Ishikawa (cell line): Measurements from ENCODE around the gene EVI5L.

ENCODE experiments used
- CEBPB ChIP-seq: IDR thresholded peaks from 2 replicates; pipeline ENCODE4 v1.6.1; 2012
- CREB1 ChIP-seq: IDR thresholded peaks from 2 replicates; pipeline ENCODE4 v1.6.1; 2012; ENCODE audit warnings: low read depth
- EGR1 ChIP-seq: IDR thresholded peaks from 2 replicates; pipeline ENCODE4 v1.6.1; 2012
- EP300 ChIP-seq: IDR thresholded peaks from 2 replicates; pipeline ENCODE4 v1.6.1; 2012; ENCODE audit warnings: borderline replicate concordance
- FOXM1 ChIP-seq: IDR thresholded peaks from 2 replicates; pipeline ENCODE4 v1.6.1; 2012; ENCODE audit warnings: low read depth, borderline replicate concordance
- MAX ChIP-seq: IDR thresholded peaks from 2 replicates; pipeline ENCODE4 v1.6.1; 2012
- NFIC ChIP-seq: IDR thresholded peaks from 2 replicates; pipeline ENCODE4 v1.6.1; 2012
- RAD21 ChIP-seq: IDR thresholded peaks from 2 replicates; pipeline ENCODE4 v1.6.1; 2012; ENCODE audit warnings: low read depth
- REST ChIP-seq: IDR thresholded peaks from 2 replicates; pipeline ENCODE4 v1.6.1; 2012; ENCODE audit warnings: low read depth, mild to moderate bottlenecking
- TAF1 ChIP-seq: IDR thresholded peaks from 2 replicates; pipeline ENCODE4 v1.6.1; 2012; ENCODE audit warnings: low read depth, mild to moderate bottlenecking
- TCF12 ChIP-seq: IDR thresholded peaks from 2 replicates; pipeline ENCODE4 v1.6.1; 2012; ENCODE audit warnings: low read depth
- TEAD4 ChIP-seq: IDR thresholded peaks from 2 replicates; pipeline ENCODE4 v1.6.1; 2012
- USF1 ChIP-seq: IDR thresholded peaks from 2 replicates; pipeline ENCODE4 v1.6.1; 2012
- YY1 ChIP-seq: IDR thresholded peaks from 2 replicates; pipeline ENCODE4 v1.6.1; 2012; ENCODE audit warnings: low read depth
- ZBTB7A ChIP-seq: IDR thresholded peaks from 2 replicates; pipeline ENCODE4 v1.6.1; 2012; ENCODE audit warnings: low read depth

EVI5L gene

GRCh38 chr19:7857727-7858108 lies 27.7 kb downstream of the EVI5L start:
- no peak for TF ChIP-seq CEBPB
- TF ChIP-seq TEAD4, result no peak
- no peak for TF ChIP-seq REST
- TF ChIP-seq RAD21, result no peak
- no peak for TF ChIP-seq NFIC
- no peak for TF ChIP-seq USF1
- no peak for TF ChIP-seq TAF1
- no peak for TF ChIP-seq ZBTB7A
- TF ChIP-seq MAX, result no peak
- TF ChIP-seq TCF12, result no peak
- no peak for TF ChIP-seq YY1
- TF ChIP-seq EP300, result no peak
- TF ChIP-seq EGR1, result no peak
- no peak for TF ChIP-seq FOXM1
- no peak for TF ChIP-seq CREB1

- no peak for TF ChIP-seq RAD21
- no peak for TF ChIP-seq CEBPB
- no peak for TF ChIP-seq NFIC
- no peak for TF ChIP-seq EP300
- TF ChIP-seq MAX, result no peak
- no peak for TF ChIP-seq ZBTB7A
- TF ChIP-seq FOXM1, result no peak
- no peak for TF ChIP-seq EGR1
- TF ChIP-seq TAF1, result no peak
- TF ChIP-seq TCF12, result no peak
- no peak for TF ChIP-seq REST
- no peak for TF ChIP-seq YY1
- TF ChIP-seq USF1, result no peak
- TF ChIP-seq CREB1, result no peak
- TF ChIP-seq TEAD4, result no peak
These were observed 28.2 kb downstream of the EVI5L start for GRCh38 chr19:7858109-7858770.

- TF ChIP-seq CEBPB, result no peak
- TF ChIP-seq USF1, result no peak
- no peak for TF ChIP-seq TAF1
- no peak for TF ChIP-seq NFIC
- TF ChIP-seq MAX, result no peak
- no peak for TF ChIP-seq YY1
- TF ChIP-seq ZBTB7A, result no peak
- TF ChIP-seq FOXM1, result no peak
- TF ChIP-seq TCF12, result no peak
- TF ChIP-seq EGR1, result no peak
- no peak for TF ChIP-seq CREB1
- no peak for TF ChIP-seq TEAD4
- no peak for TF ChIP-seq RAD21
- no peak for TF ChIP-seq REST
- TF ChIP-seq EP300, result no peak
These were observed 30.1 kb downstream of the EVI5L start for GRCh38 chr19:7859831-7860713.
